ENCODE measurements around the gene PTPRO.

Gene PTPRO

GRCh38 chr12:15625075-15625474 lies 302.8 kb downstream of the PTPRO start:
- TF ChIP-seq, protein P1, sequence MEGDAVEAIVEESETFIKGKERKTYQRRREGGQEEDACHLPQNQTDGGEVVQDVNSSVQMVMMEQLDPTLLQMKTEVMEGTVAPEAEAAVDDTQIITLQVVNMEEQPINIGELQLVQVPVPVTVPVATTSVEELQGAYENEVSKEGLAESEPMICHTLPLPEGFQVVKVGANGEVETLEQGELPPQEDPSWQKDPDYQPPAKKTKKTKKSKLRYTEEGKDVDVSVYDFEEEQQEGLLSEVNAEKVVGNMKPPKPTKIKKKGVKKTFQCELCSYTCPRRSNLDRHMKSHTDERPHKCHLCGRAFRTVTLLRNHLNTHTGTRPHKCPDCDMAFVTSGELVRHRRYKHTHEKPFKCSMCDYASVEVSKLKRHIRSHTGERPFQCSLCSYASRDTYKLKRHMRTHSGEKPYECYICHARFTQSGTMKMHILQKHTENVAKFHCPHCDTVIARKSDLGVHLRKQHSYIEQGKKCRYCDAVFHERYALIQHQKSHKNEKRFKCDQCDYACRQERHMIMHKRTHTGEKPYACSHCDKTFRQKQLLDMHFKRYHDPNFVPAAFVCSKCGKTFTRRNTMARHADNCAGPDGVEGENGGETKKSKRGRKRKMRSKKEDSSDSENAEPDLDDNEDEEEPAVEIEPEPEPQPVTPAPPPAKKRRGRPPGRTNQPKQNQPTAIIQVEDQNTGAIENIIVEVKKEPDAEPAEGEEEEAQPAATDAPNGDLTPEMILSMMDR (IDR thresholded peaks at IDR 0.05; ENCODE audit: low read depth, low read length, missing control alignments): no peak
- no peak overlapping the region for H3K4me3 ChIP-seq (replicated peaks; ENCODE audit: low read depth, low read length)
- DNase-seq (ENCODE audit: extremely low read depth, low read depth): no peak

GRCh38 chr12:15627995-15628945 lies 306.0 kb downstream of the PTPRO start:
- DNase-seq (ENCODE audit: extremely low read depth, low read depth): no peak
- H3K4me3 ChIP-seq (replicated peaks; ENCODE audit: low read depth, low read length): no peak overlapping the region
- TF ChIP-seq, protein P1 (IDR thresholded peaks at IDR 0.05; ENCODE audit: low read depth, low read length, missing control alignments): no peak

DNA sequence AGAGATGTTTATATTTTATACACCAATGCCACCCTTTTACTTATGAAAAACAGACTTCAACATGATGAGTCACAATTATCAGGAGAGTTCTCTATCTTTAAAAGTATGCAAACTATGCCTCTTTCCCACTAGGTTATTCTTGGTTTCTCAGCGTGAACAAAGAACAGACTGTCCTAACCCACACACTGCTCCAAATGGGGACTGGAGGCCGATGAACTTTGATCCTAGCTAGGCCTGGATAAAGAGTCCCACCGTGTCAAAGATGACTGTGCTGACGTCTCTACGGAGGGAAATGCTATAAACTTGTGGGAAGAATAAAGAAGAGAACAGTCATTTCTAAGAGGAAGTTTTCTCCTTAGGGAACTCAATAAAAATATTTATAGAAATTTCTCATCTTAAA lies 306.8 kb downstream of the PTPRO start:
- peak; percentile 74 for DNase-seq (ENCODE audit: extremely low read depth, low read depth)
- TF ChIP-seq, protein P1 (IDR thresholded peaks at IDR 0.05; ENCODE audit: low read depth, low read length, missing control alignments): no peak
- no peak overlapping the region for H3K4me3 ChIP-seq (replicated peaks; ENCODE audit: low read depth, low read length)

- TF ChIP-seq, protein P1 (IDR thresholded peaks at IDR 0.05; ENCODE audit: low read depth, low read length, missing control alignments): no peak
- no peak overlapping the region for H3K4me3 ChIP-seq (replicated peaks; ENCODE audit: low read depth, low read length)
- no peak for DNase-seq (ENCODE audit: extremely low read depth, low read depth)
These were observed 307.5 kb downstream of the PTPRO start for GRCh38 chr12:15629761-15630160.

DNA sequence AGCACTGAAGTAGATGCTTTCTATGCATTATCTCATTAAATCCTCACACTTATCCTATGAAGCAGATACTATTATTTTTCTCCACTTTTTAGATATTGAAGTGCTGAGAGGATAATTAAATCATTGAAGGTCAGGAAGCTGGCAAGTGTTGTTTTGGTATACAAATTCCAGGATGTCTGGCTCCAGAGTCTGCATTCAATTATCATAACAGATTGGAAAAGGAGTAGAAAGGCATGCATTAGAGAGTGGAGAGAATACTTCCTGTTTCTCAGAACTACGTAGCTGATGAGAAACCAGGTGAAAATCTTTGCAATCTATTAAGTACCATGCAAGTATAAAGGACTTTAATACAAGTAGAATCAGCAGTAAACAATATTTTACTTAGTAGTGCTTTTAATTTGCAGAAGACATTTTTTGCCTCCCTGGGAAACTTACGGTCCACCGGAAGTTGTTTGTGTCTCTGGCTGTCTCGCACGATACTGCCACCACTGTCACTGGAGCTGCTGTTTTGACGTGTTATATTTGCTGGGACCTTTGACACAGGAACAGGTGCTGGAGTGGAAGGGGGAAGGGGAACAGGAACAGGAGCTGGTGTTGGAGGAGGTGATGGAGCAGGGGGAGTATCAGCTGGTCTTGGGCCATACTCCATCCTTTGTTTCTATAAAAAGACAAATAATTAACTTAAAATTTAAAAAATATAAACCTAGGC lies 308.9 kb downstream of the PTPRO start:
- TF ChIP-seq, protein P1 (IDR thresholded peaks at IDR 0.05; ENCODE audit: low read depth, low read length, missing control alignments): no peak
- DNase-seq (ENCODE audit: extremely low read depth, low read depth): no peak
- no peak overlapping the region for H3K4me3 ChIP-seq (replicated peaks; ENCODE audit: low read depth, low read length)

- no peak overlapping the region for H3K4me3 ChIP-seq (replicated peaks; ENCODE audit: low read depth, low read length)
- no peak for DNase-seq (ENCODE audit: extremely low read depth, low read depth)
- TF ChIP-seq, protein P1 (IDR thresholded peaks at IDR 0.05; ENCODE audit: low read depth, low read length, missing control alignments): no peak
These were observed 310.4 kb downstream of the PTPRO start for GRCh38 chr12:15632708-15633107.
